GM12875 (cell line): ENCODE measurements around the gene CELA3A.

ENCODE experiments used
- H3K4me3 ChIP-seq: one replicate; pipeline ENCODE4 v1.5.1; 2011; ENCODE audit warnings: low read depth, low read length, control low read depth
- TF ChIP-seq, protein P1 (sequence below): IDR thresholded peaks from 2 replicates; pipeline ENCODE4 v1.5.1; 2011; ENCODE audit warnings: low read depth, mild to moderate bottlenecking, control low read depth, inconsistent platforms, low read length, moderate library complexity, borderline replicate concordance; ENCODE audit not compliant: insufficient read depth

The CELA3A gene

GRCh38 chr1:22018583-22019559 is 17.4 kb downstream of the CELA3A start:
- no peak overlapping the region for H3K4me3 ChIP-seq
- TF ChIP-seq, protein P1, sequence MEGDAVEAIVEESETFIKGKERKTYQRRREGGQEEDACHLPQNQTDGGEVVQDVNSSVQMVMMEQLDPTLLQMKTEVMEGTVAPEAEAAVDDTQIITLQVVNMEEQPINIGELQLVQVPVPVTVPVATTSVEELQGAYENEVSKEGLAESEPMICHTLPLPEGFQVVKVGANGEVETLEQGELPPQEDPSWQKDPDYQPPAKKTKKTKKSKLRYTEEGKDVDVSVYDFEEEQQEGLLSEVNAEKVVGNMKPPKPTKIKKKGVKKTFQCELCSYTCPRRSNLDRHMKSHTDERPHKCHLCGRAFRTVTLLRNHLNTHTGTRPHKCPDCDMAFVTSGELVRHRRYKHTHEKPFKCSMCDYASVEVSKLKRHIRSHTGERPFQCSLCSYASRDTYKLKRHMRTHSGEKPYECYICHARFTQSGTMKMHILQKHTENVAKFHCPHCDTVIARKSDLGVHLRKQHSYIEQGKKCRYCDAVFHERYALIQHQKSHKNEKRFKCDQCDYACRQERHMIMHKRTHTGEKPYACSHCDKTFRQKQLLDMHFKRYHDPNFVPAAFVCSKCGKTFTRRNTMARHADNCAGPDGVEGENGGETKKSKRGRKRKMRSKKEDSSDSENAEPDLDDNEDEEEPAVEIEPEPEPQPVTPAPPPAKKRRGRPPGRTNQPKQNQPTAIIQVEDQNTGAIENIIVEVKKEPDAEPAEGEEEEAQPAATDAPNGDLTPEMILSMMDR = peak; percentile 27; the same call in 1 of the 2 replicates

DNA sequence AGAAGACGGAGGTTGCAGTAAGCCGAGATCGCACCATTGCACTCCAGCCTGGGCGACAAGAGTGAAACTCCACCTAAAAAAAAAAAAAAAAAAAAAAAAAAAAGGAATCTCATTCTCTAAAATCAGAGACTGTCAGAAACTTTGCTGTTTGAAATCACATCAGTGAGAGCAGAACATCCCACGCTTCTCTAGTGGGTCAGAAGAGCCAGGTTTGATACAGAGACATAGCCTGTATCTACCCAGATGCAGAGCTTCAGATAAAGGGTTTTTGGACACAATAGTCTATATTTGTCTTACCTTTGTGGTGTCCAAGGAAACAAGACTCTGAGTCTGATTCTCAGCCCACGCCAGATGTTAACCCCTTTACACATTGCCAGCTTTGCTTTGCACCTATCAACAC is 19.6 kb downstream of the CELA3A start:
- TF ChIP-seq, protein P1 = no peak
- no peak overlapping the region for H3K4me3 ChIP-seq

DNA sequence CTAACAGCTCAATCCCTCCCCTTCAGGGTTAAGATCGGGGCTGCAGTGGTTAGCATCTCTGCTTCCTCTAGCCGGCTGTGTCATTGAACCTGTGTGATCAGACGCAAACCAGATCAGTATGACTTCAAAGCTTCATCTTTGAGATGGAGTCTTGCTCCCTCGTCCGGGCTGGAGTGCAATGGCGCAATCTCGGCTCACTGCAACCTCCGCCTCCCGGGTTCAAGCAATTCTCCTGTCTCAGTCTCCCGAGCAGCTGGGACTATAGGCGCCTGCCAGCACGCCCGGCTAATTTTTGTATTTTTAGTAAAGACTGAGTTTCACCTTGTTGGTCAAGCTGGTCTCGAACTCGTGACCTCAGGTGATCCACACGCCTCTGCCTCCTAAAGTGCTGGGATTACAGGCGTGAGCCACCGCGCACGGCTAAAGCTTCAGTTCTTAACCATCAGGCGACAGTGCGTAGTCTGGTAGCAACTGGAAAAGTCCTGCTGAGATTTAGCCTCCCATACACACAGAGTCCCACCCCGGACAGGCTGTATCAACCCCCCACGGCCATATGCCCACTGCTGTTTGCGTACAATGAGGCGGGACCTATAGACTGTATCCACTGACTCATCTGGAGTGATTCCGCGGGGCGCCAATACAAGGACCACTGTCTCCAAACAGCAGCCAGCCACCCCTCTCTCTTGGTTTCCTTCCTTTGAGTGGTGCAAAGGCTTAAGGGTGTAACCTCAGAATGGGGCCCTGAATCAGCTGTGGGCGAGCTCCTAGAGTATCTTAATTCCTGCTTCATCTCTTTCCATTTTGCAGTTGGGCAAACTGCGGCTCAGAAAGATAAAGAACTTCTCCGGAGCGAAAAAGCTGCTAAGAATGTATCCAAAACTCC is 23.3 kb downstream of the CELA3A start:
- TF ChIP-seq, protein P1 = 0 out of 2 replicates have a peak, but pooled peaks have one; percentile 5
- H3K4me3 ChIP-seq = peak overlapping the region; percentile 85

DNA sequence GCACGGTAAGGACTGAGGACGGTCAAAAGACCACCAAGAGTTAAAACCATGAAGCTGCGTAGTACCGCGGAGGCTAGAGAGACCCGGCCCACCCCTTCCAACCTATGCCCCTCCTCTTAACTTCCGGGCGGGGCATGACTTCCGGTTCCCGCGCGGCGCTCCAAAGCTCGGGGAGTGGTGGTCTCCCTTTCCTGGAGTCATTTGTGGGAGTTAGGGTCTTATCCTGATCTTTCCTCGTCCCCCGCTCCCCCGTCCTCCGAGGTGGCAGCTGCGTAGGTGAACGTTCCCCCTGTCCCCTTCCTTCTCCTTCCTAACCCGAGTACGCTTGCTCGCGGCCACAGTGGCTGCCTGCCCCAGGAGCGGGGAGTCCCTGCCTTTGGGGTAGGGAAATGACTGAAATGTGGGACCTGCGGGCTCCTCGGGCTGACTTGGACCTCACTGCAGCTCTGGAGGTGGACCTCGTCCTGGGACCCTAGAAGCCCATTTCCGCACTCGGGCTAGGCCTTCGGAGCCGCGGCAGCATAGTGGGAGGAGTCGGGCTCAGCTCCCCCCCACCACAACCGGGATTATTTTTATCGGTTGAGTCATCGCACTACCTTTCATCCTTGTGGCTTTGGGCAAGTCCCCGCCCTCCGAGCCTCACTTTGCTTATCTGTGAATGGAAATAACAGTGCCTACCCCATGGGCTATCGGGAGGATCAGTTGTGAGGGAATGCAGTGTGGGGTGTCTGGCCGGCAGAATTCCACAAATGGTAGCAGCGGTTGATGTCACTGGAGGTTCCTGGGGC is 24.1 kb downstream of the CELA3A start:
- TF ChIP-seq, protein P1 = no peak
- H3K4me3 ChIP-seq = peak overlapping the region; percentile 85

GRCh38 chr1:22026924-22027289 is 25.4 kb downstream of the CELA3A start:
- TF ChIP-seq, protein P1 = no peak
- peak overlapping the region; percentile 85 for H3K4me3 ChIP-seq

GRCh38 chr1:22030057-22030456 is 28.6 kb downstream of the CELA3A start:
- TF ChIP-seq, protein P1 = no peak
- H3K4me3 ChIP-seq = no peak overlapping the region
